GM18868 (cell line): Measurements from ENCODE around the gene NEDD8.
A peak's percentile ranks its signal among the peaks of the same experiment; 100 is the strongest.
"Not testable (repeated sequence)": the region's sequence is repeated elsewhere in the genome, so short reads cannot be mapped to it uniquely, and the experiment has no call there.

Source experiments
- ATAC-seq: cut with Tn5 transposase; IDR thresholded peaks from one replicate; pipeline ENCODE4 v1.9.1; 2021; ENCODE audit warnings: mild to moderate bottlenecking, moderate library complexity; ENCODE audit not compliant: unreplicated experiment

Gene NEDD8

GRCh38 chr14:24228902-24229301 lies 3.3 kb downstream of the NEDD8 start:
- no peak for ATAC-seq

GRCh38 chr14:24226473-24226872 lies 5.7 kb downstream of the NEDD8 start:
- no peak for ATAC-seq

- ATAC-seq, result no peak
These were observed 7.5 kb downstream of the NEDD8 start for GRCh38 chr14:24224618-24225071.

GRCh38 chr14:24222987-24223386 lies 9.2 kb downstream of the NEDD8 start:
- not testable (repeated sequence) for ATAC-seq

- no peak for ATAC-seq
These were observed 12.6 kb downstream of the NEDD8 start for GRCh38 chr14:24219521-24219920.

GRCh38 chr14:24219080-24219479 lies 13.1 kb downstream of the NEDD8 start:
- ATAC-seq, result no peak

- ATAC-seq, result not testable (repeated sequence)
These were observed 15.3 kb downstream of the NEDD8 start for GRCh38 chr14:24216876-24217275.

GRCh38 chr14:24216345-24216699 lies 15.8 kb downstream of the NEDD8 start:
- ATAC-seq, result no peak

GRCh38 chr14:24215495-24216344 lies 16.4 kb downstream of the NEDD8 start, which contains the start of gene MDP1:
Gene MDP1, minus strand, starts transcription at chr14:24216066. Its CDS starts 111 bp downstream, at chr14:24215955.
- peak; percentile 68 for ATAC-seq

- no peak for ATAC-seq
These were observed 18.1 kb downstream of the NEDD8 start for GRCh38 chr14:24213866-24214662.

- peak; percentile 84 for ATAC-seq
These were observed 19.0 kb downstream of the NEDD8 start, which contains the start of gene CHMP4A for GRCh38 chr14:24212924-24213865. Gene CHMP4A, minus strand, starts transcription at chr14:24213488. Its CDS starts 49 bp downstream, at chr14:24213439.

GRCh38 chr14:24211311-24211710 lies 20.9 kb downstream of the NEDD8 start:
- ATAC-seq, result no peak

GRCh38 chr14:24207625-24208024 lies 24.5 kb downstream of the NEDD8 start:
- ATAC-seq, result no peak

- no peak for ATAC-seq
These were observed 25.0 kb downstream of the NEDD8 start for GRCh38 chr14:24207104-24207551.

GRCh38 chr14:24206260-24207103 lies 25.7 kb downstream of the NEDD8 start:
- ATAC-seq, result no peak

GRCh38 chr14:24204163-24205146 lies 27.7 kb downstream of the NEDD8 start:
- ATAC-seq, result no peak

GRCh38 chr14:24203249-24203886 lies 28.8 kb downstream of the NEDD8 start:
- ATAC-seq, result not testable (repeated sequence)

- not testable (repeated sequence) for ATAC-seq
These were observed 29.6 kb downstream of the NEDD8 start for GRCh38 chr14:24202538-24202937.
